NCI-H748 (cell line): ENCODE data around the gene OVOL1.
"Not testable (repeated sequence)": the region's sequence is repeated elsewhere in the genome, so short reads cannot be mapped to it uniquely, and the experiment has no call there.

Experiments used
- DNase-seq: peaks from one replicate; lab custom pipeline; 2025; ENCODE audit not compliant: unreplicated experiment; lab: John Stamatoyannopoulos, UW

OVOL1 gene

DNA sequence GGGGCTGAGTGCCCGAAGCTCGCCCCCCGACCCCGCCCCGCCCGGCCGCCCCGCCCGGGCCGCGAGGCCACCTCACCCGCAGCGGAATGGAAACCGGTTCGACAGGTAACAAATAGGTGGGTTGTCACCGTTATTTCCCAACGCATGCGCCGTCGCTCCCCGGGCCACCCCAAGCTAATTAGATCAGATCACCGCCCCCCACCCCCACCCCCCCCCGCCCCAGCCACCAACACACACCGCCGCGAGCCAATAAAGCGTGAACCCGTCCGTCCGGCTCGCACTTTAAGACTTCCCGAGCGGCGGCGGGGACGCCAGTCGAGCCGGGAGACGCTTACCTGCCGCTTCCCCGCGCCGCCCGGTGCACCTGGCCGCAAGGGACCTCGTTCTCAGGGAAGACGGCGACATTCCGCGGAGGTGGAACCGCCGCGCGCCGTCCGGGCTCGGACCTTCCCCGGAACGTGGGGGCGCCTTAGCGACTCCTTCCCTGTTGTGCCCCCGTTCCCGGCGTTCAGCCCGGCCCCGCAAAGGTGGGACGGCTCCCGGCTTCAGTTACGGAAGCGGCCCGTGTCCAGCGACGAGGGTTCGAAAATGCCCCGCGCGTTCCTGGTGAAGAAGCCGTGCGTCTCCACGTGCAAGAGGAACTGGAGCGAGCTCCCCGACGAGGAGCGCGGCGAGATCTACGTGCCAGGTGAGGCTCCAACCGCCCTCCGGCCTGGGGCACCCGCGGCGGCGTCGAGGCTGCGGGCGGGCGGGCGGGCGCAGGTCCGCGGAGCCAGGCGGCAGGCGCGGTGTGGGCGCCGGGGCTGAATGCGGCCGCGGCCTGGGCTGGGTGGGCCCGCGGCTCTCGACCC lies at the start of gene OVOL1:
Gene OVOL1, plus strand, starts transcription at position 278 of the 851 bp plus-strand sequence. Its CDS starts 311 bp downstream, at position 589.
- peak; percentile 88 for DNase-seq

DNA sequence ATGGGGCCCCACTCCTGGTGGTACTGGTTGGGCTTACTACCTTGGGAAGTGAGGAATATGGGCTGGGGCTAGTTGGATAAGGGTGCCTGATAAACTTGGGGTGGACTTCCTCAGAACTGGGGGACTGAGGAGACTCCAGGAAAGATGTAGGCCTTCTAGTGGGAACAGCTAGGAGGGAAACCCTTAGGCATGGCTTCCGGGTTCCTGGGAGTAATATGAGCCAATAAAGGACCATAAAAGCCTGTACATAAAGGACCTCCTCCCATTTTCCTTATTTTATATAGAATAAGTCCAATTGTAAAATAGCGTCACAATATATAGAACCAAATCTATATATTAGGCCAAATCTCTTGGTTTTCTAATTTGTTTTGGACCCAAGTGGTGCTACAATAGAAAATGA lies 47.8 kb upstream of the OVOL1 start:
- DNase-seq: no peak

DNA sequence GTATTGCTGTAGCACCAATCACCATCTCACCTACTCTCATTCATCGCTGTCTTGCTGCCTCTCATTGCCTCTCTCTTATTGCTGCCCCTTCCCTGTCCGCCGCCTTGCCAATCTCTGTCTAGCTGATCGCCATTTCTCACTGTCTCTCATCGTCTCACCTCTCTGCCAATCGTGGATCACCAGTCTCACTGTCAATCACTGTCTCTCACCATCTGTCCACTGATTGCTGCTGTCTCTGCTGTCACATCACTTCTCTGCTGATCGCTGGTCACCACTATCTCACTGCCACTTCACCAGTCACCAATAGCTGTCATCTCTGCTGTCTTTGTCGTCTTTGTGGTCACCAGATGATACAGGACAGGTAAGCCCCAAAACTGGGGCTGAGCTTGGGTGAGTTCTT lies 45.7 kb upstream of the OVOL1 start:
- DNase-seq: no peak

DNA sequence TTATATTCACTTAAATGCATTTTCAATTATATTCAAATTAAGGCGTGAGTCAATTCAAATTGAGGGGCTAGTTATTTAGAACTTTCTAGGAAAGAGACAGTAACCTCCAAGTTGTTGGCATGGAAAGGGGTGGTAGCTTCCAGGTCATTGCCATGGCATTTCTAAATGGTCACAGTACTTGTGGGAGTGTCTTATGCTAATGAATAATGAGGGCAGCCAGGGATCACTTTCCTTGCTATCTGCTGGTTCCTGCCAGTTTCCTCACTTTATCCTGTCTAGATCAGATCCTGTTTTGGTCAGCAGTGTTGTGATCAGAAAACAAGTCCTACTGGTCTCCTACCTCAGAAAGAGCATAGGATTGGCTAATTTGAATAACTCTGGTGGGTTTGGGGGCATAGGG lies 44.5 kb upstream of the OVOL1 start:
- DNase-seq: no peak

DNA sequence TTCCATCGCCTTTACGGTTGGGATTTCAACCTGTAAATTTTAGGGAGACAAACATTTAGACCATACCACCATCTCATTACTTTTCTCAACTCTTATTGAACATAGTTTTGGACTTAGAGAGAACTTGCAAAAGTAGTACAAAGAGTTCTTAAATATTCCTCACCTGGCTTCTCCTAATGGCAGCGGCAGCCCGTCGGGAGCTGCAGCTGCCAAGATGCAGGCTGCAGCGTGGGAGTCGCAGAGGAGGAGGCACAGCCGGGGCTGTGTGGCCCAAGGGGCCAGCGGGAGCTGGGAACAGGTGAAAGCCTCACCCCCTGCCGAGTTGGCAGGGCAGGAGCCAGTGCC lies 43.2 kb upstream of the OVOL1 start:
- no peak for DNase-seq

DNA sequence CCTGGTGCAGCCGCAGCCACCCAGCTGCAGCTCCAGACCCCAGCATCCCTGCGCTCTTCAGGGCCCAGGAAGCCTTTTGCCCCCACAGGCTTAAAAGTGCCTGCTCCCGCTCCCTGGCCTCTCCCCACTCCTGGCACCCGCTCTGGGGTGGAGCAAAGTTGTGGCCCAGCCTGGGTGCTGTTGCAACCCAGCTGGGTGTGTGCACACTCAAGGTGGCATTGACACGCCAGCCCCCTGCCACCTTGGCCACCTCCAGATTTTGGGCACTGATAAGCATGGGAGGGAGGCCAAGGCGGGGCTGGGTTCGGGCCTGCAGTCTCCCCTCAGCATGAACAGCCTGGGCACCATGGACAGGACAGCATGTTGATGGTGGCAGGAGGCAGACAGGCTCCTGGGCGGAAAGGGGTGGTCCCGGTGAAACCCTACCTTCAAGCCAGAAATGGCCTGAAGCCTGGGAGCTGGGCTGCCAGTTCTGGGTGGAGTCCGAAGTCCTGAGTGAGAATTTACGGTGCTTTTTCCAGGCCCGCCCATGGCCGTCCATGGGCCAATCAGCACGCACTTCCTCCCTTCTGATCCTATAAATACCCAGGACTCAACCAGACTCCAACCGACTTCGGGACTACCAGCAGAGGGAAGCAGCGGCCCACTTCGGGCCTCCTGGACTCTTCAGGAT lies 42.7 kb upstream of the OVOL1 start:
- peak; percentile 63 for DNase-seq

DNA sequence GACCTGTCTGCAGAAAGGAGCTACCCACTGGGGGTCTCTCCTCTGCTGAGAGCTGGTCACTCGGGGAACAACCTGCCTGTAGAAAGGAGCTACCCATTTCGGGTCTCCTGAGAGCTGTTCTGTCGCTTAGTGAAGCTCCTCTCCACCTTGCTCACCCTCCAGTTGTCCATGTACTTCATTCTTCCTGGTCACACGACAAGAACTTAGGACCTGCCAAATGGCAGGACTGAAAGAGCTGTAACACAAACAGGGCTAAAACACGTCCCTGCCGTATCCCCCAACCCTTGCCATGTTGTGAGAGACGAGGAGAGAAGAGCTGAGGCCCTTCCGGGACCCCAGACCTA lies 42.2 kb upstream of the OVOL1 start:
- DNase-seq: no peak

DNA sequence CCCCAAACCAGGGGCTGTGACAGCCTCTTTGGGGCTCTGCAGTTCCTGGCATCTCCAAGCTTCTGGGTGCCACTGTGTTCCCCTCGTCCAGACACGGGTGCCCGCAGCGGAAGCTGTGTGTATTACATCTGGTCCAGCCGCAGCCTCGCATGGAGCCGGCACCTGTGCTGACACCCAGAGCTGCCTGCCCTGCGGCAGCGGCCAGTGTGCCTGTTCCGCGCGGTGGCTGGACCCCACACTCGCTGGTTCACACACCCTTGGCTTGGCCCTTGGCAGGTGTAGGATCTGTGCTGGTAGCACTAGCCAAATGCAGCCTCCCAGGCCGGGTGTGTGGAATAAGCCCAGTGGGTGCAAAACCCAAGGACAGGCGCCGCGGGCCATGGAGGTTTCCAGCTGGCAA lies 41.8 kb upstream of the OVOL1 start:
- DNase-seq: no peak

DNA sequence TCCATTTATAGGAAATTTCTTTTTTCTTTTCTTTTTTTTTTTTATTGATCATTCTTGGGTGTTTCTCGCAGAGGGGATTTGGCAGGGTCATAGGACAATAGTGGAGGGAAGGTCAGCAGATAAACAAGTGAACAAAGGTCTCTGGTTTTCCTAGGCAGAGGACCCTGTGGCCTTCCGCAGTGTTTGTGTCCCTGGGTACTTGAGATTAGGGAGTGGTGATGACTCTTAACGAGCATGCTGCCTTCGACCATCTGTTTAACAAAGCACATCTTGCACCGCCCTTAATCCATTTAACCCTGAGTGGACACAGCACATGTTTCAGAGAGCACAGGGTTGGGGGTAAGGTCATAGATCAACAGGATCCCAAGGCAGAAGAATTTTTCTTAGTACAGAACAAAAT lies 24.7 kb upstream of the OVOL1 start:
- DNase-seq: not testable (repeated sequence)

DNA sequence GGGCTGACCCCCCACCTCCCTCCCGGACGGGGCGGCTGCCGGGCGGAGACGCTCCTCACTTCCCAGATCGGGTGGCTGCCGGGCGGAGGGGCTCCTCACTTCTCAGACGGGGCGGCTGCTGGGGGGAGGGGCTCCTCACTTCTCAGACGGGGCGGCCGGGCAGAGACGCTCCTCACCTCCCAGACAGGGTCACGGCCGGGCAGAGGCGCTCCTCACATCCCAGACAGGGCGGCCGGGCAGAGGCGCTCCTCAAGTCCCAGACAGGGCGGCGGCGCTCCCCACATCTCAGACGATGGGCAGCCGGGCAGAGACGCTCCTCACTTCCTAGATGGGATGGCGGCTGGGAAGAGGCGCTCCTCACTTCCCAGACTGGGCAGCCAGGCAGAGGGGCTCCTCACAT lies 24.0 kb upstream of the OVOL1 start:
- DNase-seq: not testable (repeated sequence)

DNA sequence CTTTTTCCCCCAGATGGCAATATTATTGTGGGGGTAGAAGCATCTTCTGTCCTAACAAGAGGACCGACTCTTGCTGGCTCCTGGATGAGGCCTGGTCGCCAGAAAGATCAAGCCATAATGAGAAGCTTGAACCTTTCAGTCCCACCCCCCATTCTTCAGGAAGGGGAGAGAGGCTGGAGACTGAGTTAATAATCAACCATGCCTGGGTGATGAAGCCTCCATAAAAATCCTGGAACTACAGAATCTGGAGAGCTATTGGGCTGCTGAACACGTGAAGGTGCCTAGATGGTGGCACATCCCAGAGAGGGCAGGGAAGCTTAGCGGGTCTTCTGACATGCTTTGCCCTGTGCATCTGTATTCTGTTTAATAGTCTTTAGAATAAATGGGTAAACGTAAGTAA lies 22.4 kb upstream of the OVOL1 start:
- DNase-seq: no peak

DNA sequence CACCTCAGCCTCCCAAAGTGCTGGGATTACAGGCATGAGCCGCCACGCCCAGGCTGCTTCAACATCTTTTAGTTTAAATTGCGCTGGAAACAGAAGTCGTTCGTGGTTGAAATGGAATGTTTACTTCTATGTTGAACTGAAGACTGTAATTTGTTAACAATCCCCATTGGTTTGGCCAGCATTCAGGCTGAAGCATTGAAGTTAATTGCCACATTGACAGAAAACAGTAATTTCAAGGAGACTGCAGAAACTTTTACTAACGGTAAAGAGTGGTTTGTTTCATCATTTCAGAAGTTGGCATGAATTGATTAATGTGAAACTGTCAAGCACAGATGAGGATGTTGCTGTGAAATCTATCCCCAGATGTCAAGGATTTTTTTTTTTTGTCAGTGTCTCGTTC lies 20.3 kb upstream of the OVOL1 start:
- no peak for DNase-seq

DNA sequence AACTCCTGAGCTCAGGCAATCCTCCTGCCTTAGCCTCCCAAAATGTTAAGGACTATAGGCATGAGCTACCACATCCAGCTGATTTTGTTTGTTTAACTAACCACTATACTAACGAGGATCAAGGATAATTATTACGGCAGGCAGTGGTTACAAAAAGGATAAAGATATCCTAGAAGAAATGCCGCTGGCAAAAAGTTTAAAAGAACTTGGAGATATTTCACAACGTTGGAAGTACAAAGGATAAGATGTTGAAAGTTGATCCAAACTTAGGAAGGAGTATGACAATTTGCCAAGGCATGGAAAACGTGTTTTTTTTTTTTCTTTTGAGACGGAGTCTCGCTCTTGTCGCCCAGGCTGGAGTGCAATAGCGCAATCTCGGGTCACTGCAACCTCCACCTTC lies 19.5 kb upstream of the OVOL1 start:
- no peak for DNase-seq

DNA sequence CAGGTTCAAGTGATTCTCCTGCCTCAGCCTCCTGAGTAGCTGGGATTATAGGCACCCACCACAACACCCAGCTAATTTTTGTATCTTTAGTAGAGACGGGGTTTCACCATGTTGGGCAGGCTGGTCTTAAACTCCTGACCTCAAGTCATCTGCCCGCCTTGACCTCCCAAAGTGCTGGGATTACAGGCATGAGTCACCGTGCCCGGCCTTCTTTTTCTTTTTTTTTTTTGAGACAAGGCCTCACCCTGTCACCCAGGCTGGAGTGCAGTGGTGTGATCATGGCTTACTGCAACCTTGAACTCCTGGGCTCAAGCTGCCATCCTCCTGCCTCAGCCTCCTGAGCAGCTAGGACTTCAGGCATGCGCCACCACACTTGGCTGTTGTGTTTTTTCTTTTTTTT lies 19.1 kb upstream of the OVOL1 start:
- not testable (repeated sequence) for DNase-seq

DNA sequence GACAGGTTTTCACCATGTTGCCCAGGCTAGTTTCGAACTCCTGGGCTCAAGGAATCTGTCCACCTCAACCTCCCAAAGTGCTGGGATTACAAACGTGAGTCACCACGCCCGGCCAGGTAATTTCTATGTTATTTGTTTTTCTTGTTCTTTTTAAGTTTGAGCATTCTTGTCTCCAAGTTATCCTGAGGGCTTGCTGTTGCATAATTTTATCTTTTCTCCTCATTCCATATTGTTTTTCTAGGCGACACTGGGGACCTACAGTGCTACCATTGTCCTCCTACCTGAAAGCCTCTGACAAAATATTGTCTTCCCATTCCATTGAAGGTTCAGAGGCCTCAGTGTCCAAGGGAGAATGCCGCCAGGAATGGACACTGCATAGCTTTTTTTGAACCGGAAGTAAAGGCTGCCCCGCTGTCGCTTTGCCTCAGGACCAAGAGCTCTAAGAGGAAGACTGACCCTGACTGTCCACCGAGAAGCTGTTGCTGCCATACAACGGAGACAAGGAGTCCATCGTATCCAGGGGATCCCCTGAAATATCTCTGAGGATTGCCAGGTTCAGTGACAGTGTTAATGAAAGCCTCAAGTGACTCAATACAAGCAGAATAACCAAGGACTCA lies 15.8 kb upstream of the OVOL1 start:
- no peak for DNase-seq

DNA sequence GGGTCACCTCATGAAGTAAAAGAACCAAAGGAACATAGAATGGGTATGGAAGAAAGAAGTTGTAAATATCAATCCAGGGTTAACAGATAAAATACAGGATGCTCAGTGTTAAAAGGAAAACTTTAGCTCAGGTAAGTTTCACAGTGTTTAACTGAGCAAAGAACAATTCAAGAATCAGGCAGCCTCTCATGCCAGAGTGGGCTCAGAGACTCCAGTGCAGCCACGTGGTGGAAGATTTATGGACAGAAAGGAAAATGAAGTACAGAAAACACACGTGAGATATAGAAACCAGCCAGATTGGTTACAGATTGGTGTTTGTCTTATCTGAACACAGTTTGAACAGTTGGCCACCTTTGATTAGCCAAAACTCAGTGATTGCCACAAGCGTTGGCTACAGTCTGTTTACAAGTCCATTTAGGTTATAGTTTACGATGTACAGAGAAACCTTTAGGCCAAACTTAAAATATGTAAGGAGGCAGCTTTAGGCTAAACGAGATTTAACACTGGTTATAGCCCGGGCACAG lies 15.2 kb upstream of the OVOL1 start:
- DNase-seq: no peak

DNA sequence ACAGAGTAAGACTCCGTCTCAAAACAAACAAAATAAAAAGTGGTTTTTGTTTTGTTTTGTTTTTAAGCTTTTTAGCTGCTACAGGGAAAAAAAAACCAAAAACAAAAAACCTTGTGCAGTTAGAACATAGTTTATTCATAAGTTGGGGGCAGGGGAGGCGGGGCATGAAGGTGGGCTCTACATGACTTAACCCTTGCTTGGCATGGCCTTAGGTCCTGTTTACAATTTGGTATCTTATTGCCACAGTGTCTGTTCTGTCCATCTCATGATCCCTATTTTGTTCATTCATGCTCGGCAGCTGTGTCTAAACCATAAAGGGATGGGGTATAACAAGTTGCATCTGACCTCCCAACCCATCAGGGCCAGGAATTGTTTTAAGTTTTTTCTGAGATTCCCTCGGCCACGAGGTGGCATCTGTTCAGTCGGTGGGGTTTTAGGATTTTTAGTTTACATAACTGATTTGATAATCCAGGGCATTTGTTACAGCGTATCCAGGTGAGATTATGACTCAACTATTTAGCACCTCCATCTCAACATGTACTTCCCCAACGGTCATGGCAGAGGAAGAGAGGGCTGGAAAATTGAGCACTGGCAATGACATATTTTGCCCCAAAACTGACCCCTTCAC lies 13.0 kb upstream of the OVOL1 start:
- DNase-seq: no peak

DNA sequence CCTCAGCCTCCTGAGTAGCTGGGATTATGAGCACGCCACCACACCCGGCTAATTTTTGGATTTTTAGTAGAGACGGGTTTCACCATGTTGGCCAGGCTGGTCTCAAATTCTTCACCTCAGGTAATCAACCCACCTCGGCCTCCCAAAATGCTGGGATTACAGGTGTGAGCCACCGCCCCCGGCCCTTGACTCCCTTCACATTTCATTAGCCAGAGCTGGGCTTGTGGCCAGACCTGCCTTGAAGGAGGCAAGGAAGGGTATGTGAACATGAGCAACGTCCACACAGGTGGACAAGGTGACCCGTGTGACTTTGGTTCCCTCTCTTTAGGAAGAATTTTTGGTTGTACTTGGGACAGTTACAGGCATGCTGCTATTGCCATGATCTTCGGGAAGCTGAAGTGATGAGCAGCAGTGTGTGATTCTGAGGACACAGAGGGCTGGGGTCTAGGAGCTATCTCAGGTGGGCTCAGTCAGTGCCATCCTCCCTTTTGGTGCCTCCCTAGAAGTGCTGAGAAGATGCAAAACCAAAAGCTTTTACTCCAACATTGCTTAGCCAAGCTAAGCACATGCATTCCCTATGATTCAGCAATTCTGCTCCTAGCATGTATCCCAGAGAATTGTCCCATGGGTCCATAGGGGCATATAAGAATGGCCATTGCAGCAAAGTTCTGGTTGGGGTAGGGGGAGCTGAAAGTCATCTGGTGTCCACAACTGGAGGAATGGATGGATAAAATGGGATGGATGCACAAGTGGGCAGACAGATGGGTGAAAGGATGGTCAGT lies 12.1 kb upstream of the OVOL1 start:
- DNase-seq: no peak

DNA sequence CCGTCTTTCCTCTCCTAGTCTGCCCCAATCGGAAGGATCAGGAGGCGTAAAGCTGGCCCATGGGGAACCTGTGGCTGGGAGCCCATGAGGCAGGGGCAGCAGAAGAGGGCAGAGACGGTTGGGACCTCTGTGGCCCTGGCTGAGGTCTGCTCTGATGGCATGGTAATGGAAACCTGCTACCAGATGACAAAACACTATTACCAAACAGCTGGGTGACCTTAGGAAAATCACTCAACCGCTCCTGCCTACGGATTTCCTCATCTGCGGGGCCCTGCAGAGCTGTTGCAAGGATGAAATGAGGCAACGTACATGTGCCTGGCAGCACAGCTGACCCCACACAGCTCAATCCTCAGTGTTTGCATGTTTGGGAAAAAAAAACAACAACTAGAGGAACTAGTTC lies 10.7 kb upstream of the OVOL1 start:
- DNase-seq: no peak

DNA sequence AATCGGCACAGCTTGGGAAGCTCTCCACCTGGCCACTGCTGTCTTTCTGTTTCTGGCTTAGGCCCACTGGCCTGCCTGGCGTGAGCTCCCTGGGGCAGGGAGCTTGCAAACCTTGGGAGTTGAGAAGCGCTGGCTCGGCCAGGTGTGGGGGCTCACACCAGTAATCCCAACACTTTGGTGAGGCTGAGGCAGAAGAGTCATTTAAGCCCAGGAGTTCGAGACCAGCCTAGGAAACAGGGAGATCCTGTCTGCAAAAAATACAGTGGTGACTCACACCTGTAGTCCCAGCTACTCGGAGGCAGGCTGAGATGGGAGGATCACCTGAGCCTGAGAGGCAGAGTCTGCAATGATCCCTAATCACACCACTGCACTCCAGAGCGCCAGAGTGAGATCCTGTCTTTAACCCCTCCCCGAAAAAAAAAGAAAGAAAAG lies 10.1 kb upstream of the OVOL1 start:
- no peak for DNase-seq

DNA sequence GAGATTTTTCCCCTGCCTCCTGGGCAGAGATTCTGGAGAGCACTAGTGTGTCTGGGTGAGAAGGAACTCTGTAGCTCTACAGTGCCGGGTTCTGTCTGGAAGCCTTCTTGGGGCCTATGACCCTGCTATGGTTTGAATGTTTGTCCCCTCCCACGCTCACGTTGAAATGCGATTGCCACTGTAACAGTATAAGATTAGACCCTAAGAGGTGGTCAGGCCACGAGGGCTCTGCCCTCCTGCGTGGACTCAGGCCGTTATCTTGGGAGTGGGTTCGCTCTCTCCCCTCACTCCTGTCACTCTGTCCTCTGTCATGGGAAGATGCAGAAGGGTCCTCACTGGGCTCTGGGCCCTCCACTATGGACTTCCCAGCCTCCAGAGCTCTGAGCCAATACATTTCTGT lies 9.6 kb upstream of the OVOL1 start:
- DNase-seq: no peak
